ENCODE data around the gene PLD6. TPM values are rescaled to one million over a fixed set of nuclear protein-coding genes. Genes with fewer than 3 reads are reported as not detected.
"Not testable (repeated sequence)": the region's sequence is repeated elsewhere in the genome, so short reads cannot be mapped to it uniquely, and the experiment has no call there.

The PLD6 gene
- total RNA-seq, 1 experiment from 2014 or later: 6.6 TPM

DNA sequence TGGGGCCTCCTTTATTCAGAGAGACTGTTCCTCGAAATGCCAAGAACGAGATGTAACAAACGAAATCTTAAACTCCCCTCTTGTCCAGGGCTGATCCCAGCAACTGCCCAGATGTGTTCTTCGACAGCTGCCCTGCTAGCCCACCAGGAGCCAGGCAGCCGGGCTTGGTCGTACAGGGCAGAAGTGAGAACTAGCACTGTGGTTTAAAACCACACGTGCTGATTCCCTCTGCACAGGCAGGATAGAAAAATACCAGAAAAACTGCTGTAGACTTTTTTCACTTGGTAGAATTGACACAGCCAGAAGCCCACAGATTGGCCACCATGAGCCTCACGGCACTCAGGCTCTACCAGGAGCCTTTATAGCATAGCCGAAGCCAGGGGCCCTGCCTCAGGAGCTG lies 33.1 kb downstream of the PLD6 start:
- no peak for DNase-seq
- Histone ChIP-seq H3K4me3 (no peak overlapping the region), H3K9me3 (no peaks in the 10 kb centered on the region), H3K27me3 (no peaks in the 10 kb centered on the region), H3K36me3 (peaks cover 6% of the 10 kb centered on the region)

DNA sequence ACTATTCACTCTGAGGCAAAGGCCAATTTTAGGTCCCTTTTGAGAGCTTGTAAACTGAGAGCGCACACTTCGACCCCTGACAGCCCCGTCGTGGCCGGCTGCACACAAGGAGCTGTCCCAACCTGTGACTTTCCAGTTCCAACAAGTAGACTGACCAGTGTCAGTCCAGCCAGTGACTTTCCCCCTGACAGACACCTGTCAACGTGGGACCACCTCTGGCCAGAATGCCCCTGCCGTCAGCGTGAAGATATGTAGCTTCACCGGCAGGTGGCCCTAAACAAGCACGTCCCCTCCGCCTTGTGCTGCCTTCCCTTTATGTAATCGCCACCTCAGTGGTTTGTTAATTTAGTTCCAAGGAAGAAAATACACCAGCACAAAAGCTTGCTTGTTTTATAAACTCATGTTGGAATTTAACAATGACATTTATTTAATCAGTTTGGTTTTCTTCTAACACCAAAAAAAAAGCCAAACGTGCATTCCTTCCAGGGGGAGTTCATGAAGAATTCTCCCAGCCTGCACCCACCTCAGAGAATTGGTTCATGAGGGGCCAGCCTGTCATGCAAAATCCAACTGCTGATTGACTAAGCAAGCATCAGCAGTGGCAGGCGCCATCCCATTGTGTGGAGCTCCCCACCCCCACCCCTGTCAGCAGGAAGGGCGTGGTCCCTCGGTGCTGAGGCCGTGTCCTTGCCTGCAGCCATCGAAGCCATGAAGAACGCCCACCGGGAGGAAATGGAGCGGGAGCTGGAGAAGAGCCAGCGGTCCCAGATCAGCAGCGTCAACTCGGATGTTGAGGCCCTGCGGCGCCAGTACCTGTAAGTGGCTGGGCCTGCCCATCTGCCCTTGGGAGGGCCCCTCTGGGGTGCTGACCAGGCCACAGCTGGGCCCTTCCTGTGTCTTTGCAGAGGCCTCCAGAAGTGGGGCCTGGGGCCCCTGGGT lies 33.9 kb downstream of the PLD6 start:
- H3K9me3 ChIP-seq: no peaks in the 10 kb centered on the region
- DNase-seq: no peak
- no peak overlapping the region for H3K4me3 ChIP-seq
- no peaks in the 10 kb centered on the region for H3K27me3 ChIP-seq
- H3K36me3 ChIP-seq: peaks cover 6% of the 10 kb centered on the region

DNA sequence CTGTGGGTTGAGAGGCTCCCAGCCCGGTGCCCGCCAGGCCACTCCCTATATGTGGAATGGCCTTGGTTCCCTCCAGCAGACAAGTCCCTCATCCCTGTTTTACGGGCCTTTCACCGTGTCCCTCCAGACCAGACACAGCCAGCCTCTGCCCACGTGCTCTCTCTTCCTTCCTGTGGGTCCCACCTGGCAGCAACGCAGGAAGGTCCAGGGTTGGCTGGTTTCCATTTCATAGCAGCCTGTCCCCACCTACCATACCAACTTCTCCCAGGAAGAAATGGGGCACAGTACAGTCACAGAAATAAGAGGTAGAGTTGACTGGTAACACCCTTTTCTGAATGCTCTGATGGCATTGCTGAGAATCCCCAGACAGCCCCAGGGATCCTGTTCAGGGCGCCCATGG lies 34.9 kb downstream of the PLD6 start:
- DNase-seq: no peak
- no peaks in the 10 kb centered on the region for H3K27me3 ChIP-seq
- peaks cover 4% of the 10 kb centered on the region for H3K36me3 ChIP-seq
- H3K9me3 ChIP-seq: no peaks in the 10 kb centered on the region
- no peak overlapping the region for H3K4me3 ChIP-seq

DNA sequence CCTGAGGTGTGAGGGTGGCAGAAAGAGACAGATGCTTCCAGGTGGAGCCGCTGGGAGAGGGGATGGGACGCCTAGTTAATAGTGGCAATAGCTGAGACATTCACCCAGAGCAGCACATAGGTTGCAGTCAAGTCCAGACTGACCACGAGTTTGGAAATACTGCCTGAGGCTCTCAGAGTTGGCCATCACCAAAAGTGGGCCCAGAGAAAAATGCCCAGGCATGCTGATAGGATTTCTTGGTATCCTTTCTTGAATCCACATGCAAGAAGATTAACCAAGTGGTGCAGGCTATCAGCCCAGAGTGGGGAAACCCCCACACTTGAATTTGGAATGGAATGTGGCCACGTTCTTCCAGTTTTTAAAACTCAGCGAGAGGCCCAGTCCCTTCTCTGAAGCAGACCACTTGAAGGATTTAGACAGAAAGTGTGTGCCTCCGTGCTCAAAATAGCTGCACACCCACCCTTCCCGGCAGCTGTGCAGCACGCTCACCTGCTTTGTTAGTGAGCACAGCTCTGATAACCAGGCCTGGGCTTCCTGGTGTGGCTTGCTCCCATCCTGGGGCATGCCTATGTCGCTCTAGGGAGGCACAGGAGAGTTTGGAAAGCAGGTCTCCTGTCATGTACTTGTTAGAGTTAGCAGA lies 35.7 kb downstream of the PLD6 start:
- H3K4me3 ChIP-seq: no peak overlapping the region
- DNase-seq: no peak
- no peaks in the 10 kb centered on the region for H3K27me3 ChIP-seq
- H3K9me3 ChIP-seq: no peaks in the 10 kb centered on the region
- H3K36me3 ChIP-seq: peaks cover 4% of the 10 kb centered on the region

DNA sequence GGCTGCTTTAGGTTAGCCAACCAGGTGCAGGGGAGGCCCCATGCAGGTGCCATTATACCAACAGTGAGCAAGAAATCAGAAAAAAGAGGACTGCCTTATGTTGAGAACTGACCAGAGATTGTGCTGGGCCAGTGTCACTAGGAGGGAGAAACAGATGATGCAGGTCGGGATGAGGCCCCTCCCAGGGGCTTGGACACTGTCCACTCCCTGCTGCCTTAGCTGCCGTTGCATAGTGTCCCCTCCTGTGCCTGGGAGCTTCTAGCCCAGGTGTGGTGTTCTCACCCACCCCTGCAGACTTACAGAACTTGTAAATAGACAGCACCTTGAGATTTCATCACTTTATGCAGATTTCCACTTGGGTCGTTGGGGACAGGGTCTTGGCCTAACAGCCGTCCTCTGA lies 36.7 kb downstream of the PLD6 start:
- no peaks in the 10 kb centered on the region for H3K27me3 ChIP-seq
- H3K9me3 ChIP-seq: no peaks in the 10 kb centered on the region
- peaks cover 4% of the 10 kb centered on the region for H3K36me3 ChIP-seq
- DNase-seq: no peak
- H3K4me3 ChIP-seq: no peak overlapping the region

DNA sequence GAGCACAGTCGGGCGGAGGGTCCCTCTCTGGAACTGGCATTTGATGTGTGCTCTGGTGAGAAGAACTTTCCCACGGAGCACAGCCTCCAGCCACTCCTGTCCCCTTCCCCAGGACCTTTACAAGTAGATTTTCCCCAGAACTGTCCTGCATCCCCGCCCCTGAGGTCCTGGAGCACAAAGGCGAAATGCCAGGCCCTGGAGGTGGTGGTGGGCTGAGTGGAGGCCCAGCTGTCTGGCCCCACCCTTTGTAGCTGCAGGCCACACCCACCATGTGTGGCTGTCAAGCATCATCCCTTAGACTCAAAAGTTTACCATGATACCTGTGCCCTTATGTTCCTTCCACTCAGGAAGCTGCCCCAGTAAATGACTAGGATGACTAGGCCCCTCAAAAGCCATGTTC lies 37.7 kb downstream of the PLD6 start:
- no peak overlapping the region for H3K4me3 ChIP-seq
- H3K27me3 ChIP-seq: no peaks in the 10 kb centered on the region
- no peak for DNase-seq
- H3K9me3 ChIP-seq: no peaks in the 10 kb centered on the region
- H3K36me3 ChIP-seq: peaks cover 2% of the 10 kb centered on the region; the same call in 1 of the 2 replicates

DNA sequence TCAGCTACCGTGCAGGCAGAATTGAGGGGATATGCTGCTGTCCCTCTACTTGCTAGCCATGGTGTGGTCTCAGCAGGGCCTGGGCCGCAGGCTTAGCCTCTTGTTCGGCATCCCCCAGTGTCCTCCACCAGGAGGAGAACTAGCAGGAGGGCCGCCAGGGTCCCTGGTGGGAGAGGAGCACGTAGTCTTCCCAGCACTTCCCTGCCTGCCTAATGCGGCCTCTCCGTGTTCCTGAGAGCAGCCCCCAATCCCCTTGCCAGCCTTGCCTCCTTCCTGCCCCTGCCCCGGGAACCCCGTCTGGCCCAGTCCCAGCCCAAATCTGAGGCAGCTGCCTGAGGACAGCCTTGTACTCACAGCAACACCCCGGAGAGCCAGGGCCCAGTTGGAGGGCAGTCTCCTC lies 38.1 kb downstream of the PLD6 start:
- Histone ChIP-seq H3K27me3 (no peaks in the 10 kb centered on the region), H3K36me3 (peaks cover 3% of the 10 kb centered on the region; the same call in 1 of the 2 replicates), H3K9me3 (no peaks in the 10 kb centered on the region), H3K4me3 (no peak overlapping the region)
- no peak for DNase-seq

DNA sequence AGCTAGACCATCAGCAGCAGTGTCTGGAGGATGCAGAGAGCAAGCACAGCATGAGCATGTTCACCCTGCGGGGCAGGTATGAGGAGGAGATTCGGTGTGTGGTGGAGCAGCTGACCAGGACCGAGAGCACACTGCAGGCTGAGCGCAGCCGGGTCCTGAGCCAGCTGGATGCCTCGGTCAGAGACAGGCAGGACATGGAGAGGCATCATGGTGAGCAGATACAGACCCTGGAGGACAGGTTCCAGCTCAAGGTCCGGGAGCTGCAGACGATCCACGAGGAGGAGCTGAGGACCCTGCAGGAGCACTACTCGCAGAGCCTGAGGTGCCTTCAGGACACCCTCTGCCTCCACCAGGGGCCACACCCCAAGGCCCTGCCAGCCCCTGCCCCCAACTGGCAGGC lies 38.8 kb downstream of the PLD6 start:
- peaks cover 8% of the 10 kb centered on the region for H3K36me3 ChIP-seq
- H3K4me3 ChIP-seq: no peak overlapping the region
- DNase-seq: no peak
- H3K9me3 ChIP-seq: no peaks in the 10 kb centered on the region
- no peaks in the 10 kb centered on the region for H3K27me3 ChIP-seq

DNA sequence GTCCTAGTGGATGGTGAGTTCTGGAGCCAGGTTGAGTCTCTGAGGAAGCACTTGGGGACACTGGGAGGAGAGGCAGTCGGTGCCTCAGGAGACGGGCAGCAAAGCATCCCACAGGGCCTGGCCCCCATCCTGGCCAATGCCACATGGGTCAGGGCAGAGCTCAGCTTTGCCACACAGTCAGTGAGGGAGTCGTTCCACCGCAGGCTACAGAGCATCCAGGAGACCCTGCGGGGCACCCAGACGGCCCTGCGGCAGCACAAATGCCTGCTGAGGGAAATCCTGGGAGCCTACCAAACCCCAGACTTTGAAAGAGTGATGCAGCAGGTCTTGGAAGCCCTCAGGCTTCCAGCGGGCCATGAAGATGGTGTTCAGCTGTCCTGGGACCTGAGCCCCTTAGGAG lies 39.7 kb downstream of the PLD6 start:
- Histone ChIP-seq H3K9me3 (no peaks in the 10 kb centered on the region), H3K36me3 (peaks cover 6% of the 10 kb centered on the region), H3K4me3 (no peak overlapping the region), H3K27me3 (no peaks in the 10 kb centered on the region)
- DNase-seq: no peak

DNA sequence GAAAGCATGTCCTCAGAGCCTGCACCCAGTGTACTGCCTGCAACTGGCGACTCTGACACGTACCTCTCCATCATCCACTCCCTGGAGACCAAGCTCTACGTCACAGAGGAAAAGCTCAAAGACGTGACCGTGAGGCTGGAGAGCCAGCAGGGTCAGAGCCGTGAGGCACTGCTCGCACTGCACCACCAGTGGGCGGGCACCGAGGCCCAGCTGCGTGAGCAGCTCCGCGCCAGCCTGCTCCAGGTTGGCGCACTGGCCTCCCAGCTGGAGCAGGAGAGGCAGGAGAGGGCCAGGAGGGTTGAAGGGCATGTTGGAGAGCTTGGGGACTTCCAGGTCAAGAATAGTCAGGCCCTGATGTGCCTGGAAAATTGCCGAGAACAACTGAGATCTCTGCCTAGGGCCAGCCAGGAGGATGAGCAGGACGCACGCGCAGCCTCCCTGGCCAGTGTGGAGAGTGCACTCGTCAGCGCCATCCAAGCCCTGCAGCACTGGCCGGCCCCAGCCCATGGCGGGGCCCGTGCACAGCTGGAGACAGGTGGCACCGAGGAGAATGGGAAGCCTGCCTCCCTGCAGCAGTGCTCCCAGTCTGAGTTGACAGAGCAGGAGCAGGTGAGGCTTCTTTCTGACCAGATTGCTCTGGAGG lies 40.3 kb downstream of the PLD6 start:
- H3K36me3 ChIP-seq: peaks cover 6% of the 10 kb centered on the region

DNA sequence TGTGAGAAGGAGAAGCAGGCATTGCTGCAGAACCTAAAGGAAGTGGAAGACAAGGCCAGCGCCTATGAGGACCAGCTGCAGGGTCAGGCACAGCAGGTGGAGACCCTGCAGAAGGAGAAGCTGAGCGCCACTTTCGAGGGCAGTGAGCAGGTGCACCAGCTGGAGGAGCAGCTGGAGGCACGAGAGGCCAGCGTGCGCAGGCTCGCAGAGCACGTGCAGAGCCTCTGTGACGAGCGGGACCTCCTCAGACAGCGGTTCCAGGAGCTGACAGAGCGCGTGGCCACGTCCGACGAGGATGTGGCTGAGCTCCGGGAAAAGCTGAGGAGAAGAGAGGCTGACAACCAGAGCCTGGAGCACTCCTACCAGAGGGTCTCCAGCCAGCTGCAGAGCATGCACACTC lies 41.5 kb downstream of the PLD6 start:
- no peak for DNase-seq
- H3K9me3 ChIP-seq: no peaks in the 10 kb centered on the region
- H3K36me3 ChIP-seq: peaks cover 10% of the 10 kb centered on the region
- no peak overlapping the region for H3K4me3 ChIP-seq
- no peaks in the 10 kb centered on the region for H3K27me3 ChIP-seq

More for the DNA sequence above, 40.3 kb downstream of the PLD6 start:
- DNase-seq: no peak
- Histone ChIP-seq H3K9me3 (no peaks in the 10 kb centered on the region), H3K4me3 (no peak overlapping the region), H3K27me3 (no peaks in the 10 kb centered on the region)

DNA sequence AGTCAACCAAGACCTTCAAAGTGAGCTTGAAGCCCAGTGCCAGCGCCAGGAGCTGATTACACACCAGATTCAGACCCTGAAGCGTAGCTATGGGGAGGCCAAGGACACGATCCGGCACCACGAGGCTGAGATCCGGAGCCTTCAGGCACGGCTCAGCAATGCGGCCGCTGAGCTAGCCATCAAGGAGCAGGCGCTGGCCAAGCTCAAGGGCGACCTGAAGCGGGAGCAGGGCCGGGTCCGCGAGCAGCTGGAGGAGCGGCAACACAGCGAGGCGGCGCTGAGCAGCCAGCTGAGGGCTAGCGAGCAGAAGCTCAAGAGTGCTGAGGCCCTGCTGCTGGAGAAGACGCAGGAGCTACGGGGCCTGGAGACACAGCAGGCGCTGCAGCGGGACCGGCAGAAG lies 42.0 kb downstream of the PLD6 start:
- no peak for DNase-seq
- H3K4me3 ChIP-seq: no peak overlapping the region
- no peaks in the 10 kb centered on the region for H3K27me3 ChIP-seq
- H3K36me3 ChIP-seq: peaks cover 11% of the 10 kb centered on the region
- H3K9me3 ChIP-seq: no peaks in the 10 kb centered on the region

DNA sequence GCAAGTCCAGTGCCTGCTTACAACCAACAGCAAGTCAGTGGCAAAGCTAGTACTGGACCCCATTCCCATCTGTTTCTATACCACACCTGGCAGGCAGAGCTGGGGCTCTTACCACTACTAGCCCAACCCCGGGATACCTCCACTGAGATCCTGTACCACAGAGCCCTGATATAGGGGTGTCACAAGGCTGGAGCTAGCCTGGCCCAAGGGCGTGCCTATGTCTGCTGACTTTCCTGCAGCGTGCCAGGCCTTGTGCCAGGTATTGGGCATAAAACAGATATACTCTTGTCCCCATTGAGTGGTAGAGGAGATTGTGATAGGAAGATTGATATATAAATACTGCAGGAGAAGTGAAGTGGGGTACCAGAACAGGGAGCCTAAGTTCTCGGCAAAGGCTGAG lies 44.4 kb downstream of the PLD6 start:
- Histone ChIP-seq H3K27me3 (no peaks in the 10 kb centered on the region), H3K4me3 (no peak overlapping the region), H3K9me3 (no peaks in the 10 kb centered on the region), H3K36me3 (peaks cover 15% of the 10 kb centered on the region)
- no peak for DNase-seq

DNA sequence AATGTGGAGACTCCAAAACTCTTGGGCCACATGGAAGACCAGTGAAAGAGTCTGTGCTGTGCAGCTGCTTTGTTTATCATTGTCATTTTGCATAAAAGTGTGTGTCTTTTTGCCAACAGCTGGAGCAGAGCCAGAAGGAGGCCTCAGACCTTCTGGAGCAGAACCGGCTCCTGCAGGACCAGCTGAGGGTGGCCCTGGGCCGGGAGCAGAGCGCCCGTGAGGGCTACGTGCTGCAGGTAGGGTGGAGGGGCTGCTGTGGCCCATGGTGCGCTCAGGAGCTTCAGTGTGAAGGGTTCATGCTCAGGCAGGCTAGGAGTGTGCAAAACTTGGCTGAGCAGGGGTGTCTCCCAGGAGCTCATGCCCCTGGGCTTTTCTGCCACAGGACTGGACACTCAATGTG lies 45.0 kb downstream of the PLD6 start:
- Histone ChIP-seq H3K27me3 (no peaks in the 10 kb centered on the region), H3K9me3 (no peaks in the 10 kb centered on the region), H3K36me3 (peaks cover 15% of the 10 kb centered on the region), H3K4me3 (no peak overlapping the region)
- DNase-seq: no peak

DNA sequence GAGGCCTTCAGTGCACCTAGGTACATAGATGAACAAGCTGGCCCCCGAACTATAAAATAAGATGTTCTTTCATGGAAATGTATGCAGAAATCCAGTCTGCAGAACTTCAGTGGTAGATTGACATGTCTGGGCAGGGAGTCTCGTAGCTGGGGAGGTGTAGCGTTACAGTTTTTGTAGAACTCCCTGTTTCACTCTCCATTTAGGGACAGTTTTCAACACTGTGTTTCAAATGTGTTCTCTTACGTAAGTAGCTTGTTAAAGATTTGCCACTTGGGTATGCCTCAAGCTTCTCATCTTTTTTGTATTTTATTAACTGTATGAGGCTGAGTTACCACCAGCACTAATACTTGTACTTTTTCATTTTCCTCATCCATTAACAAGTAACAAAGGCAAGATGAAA lies 46.6 kb downstream of the PLD6 start:
- no peaks in the 10 kb centered on the region for H3K9me3 ChIP-seq
- H3K36me3 ChIP-seq: peaks cover 22% of the 10 kb centered on the region
- no peak overlapping the region for H3K4me3 ChIP-seq

DNA sequence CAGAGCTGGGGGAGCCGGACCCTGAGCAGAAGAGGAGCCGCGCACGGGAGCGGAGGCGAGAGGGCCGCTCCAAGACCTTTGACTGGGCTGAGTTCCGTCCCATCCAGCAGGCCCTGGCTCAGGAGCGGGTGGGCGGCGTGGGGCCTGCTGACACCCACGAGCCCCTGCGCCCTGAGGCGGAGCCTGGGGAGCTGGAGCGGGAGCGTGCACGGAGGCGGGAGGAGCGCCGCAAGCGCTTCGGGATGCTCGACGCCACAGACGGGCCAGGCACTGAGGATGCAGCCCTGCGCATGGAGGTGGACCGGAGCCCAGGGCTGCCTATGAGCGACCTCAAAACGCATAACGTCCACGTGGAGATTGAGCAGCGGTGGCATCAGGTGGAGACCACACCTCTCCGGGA lies 47.6 kb downstream of the PLD6 start:
- H3K9me3 ChIP-seq, H3K4me3 ChIP-seq, H3K27me3 ChIP-seq, DNase-seq: not testable (repeated sequence)
- H3K36me3 ChIP-seq: peaks cover 25% of the 10 kb centered on the region

More for the DNA sequence above, 46.6 kb downstream of the PLD6 start:
- DNase-seq: no peak
- H3K27me3 ChIP-seq: no peaks in the 10 kb centered on the region

DNA sequence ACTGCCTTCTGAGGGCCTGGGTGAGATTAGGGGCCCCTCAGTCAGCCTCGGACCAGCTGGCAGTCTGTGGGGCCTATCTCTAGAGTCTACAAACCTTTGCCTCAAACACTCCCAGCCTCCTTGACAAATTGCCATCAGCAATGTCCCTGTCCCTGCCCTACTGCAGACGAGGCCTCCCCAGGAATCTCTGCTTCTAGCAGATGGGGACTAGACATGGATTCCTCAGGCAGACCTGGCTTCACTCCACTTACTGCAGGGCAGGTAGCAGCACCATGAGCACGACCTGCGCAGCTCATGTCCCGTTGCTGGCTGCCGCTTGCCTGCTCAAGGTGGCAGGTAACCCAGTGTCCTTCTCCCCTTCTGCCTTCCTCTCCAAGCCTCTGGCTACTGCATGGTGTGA lies 49.1 kb downstream of the PLD6 start:
- Histone ChIP-seq H3K4me3 (no peak overlapping the region), H3K9me3 (no peaks in the 10 kb centered on the region), H3K36me3 (peaks cover 31% of the 10 kb centered on the region), H3K27me3 (no peaks in the 10 kb centered on the region)
- no peak for DNase-seq

Measured in MG63 (cell line).